ENCODE results near the gene PPARG. TPM values are rescaled to one million over a fixed set of nuclear protein-coding genes. Genes with fewer than 3 reads are reported as not detected.

Gene PPARG
- total and polyA plus RNA-seq, 8 donors: 0.88 to 6.2 (median 2.2) TPM

GRCh38 chr3:12286504-12286903 is 2.4 kb upstream of the PPARG start:
- H3K36me3 ChIP-seq: no peaks in the 10 kb centered on the region
- no peaks in the 10 kb centered on the region for H3K27me3 ChIP-seq
- no peak for FAIRE-seq
- no peak for TF ChIP-seq CTCF (IDR thresholded peaks at IDR 0.05)
- ATAC-seq: no peak
- H3K9me3 ChIP-seq: no peaks in the 10 kb centered on the region
- no peaks in the 10 kb centered on the region for H3K4me1 ChIP-seq
- DNase-seq: no peak
- H3K4me3 ChIP-seq: no peak overlapping the region
- WGBS, 2 donors: 76 to 80% methylated on average over 12 of the region's 12 CpGs
- intact Hi-C loops (cut with DNase I): no loop called here
- no peak overlapping the region for H3K27ac ChIP-seq

DNA sequence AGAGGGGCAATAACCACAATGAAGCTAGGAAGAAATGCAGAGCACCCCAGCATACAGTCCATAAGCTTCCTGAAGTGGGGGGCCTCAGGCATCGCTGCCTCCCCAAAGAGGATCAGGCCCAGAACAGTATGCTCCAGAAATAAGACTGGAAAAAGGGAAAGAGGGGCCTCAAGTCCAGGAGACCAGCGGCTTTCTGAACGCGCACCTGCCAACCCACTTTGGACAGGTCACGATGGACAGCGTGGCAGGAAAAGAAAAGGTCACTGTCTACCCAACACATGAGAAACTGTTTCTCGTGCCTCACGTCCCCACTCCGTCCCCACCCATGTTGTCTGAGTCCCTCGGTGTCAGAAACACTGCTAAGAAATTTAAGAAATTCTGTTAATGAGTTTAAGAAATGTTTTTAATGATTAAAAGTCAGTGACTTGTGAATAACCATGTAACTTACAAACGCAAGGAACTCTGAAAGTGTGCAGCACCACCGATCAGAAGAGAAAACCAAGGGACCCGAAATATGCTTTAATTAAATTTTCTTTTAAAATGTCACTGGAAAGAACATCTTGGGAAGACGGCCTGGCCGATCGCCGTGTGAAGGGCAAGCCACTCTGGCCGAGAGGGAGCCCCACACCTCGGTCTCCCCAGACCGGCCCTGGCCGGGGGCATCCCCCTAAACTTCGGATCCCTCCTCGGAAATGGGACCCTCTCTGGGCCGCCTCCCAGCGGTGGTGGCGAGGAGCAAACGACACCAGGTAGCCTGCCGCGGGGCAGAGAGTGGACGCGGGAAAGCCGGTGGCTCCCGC is 1.7 kb upstream of the PPARG start:
- Histone ChIP-seq H3K27ac (no peak overlapping the region), H3K9me3 (no peaks in the 10 kb centered on the region), H3K27me3 (peaks cover 0 to 2% (median 0%) of the 10 kb centered on the region in 4 donors), H3K36me3 (no peaks in the 10 kb centered on the region), H3K4me3 (peak overlapping the region in 3 of 4 donors; percentile 3 to 36 (median 15)), H3K4me1 (no peaks in the 10 kb centered on the region)
- DNase-seq (peak in 1 of 6 donors; percentile 57), ATAC-seq (peak in 3 of 4 donors; percentile 10 to 59 (median 24)), FAIRE-seq (no peak)
- intact Hi-C loops (cut with DNase I): no loop called here
- no peak for TF ChIP-seq CTCF (IDR thresholded peaks at IDR 0.05)
- 21 to 31% methylated on average over 25 to 33 of the region's 33 CpGs for WGBS, 2 donors

- Histone ChIP-seq H3K27me3 (peaks cover 0 to 4% (median 0%) of the 10 kb centered on the region in 4 donors), H3K9me3 (no peaks in the 10 kb centered on the region), H3K36me3 (no peaks in the 10 kb centered on the region), H3K27ac (peak overlapping the region in 2 of 4 donors; percentile 36 to 46), H3K4me3 (peak overlapping the region; percentile 29 to 62 (median 42)), H3K4me1 (no peaks in the 10 kb centered on the region)
- ATAC-seq (peak; percentile 64 to 83 (median 79)), DNase-seq (peak in 4 of 6 donors; percentile 15 to 72 (median 49)), FAIRE-seq (no peak)
- WGBS, 2 donors: 0 to 2% methylated on average over 11 to 56 of the region's 63 CpGs
- TF ChIP-seq CTCF (IDR thresholded peaks at IDR 0.05): no peak
- intact Hi-C loops (cut with DNase I): no loop called here
Measured at GRCh38 chr3:12287727-12288181, 1.1 kb upstream of the PPARG start.

DNA sequence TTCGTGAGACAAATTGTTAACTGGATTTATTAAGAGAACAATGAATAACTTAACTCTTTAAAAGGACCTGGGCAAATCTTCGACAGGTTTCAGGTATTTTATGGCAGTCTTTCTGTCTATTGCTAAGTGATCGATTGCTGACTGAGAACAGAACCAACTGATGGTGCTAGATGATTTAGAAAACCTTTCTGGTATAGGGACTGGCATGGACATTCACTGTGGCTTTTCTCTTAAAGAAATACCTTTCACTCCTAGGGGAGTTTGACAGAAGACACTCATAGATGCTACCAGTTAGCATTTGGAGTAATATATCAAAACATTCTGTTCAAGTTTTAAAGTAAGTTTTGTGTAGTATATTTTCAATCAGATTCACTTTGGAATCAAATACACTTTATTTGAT is 654 bp downstream of the PPARG start:
- no peak overlapping the region for H3K27ac ChIP-seq

More for the DNA sequence above, 654 bp downstream of the PPARG start:
- H3K4me1 ChIP-seq: no peaks in the 10 kb centered on the region
- H3K27me3 ChIP-seq: peaks cover 0 to 4% (median 0%) of the 10 kb centered on the region in 4 donors
- WGBS, 2 donors: 45 to 50% methylated on average over 3 of the region's 3 CpGs
- no peaks in the 10 kb centered on the region for H3K9me3 ChIP-seq
- H3K4me3 ChIP-seq: no peak overlapping the region
- no peaks in the 10 kb centered on the region for H3K36me3 ChIP-seq
- intact Hi-C loops (cut with DNase I): no loop called here
- no peak for ATAC-seq
- DNase-seq: no peak
- no peak for FAIRE-seq
- no peak for TF ChIP-seq CTCF (IDR thresholded peaks at IDR 0.05)

Data from pancreas (tissue), 10 donors.